Calu3 (cell line): Measurements from ENCODE around the gene CREB3L4. TPM values are rescaled to one million over a fixed set of nuclear protein-coding genes. Genes with fewer than 3 reads are reported as not detected.
A peak's percentile ranks its signal among the peaks of the same experiment; 100 is the strongest.

Source experiments
- BruUV-seq: library from RNA; stranded (reverse); fragments of 400-500 nt; replicated peaks from 2 replicates; lab custom pipeline; 2021; lab: Mats Ljungman, UMichigan
- CTCF ChIA-PET: fragments of 300-600 bp; sonication (Branson Sonifier 250); formaldehyde crosslinking; loops from one replicate; lab custom pipeline; 2022; ENCODE audit warnings: antibody characterized with exemption; lab: Charles Lee
- DNase-seq: peaks from one replicate; pipeline ENCODE4 v3.0.0; 2022
- H3K27ac Mint-ChIP-seq: one replicate; pipeline ENCODE4 v1.8.0; 2022; ENCODE audit warnings: mixed read lengths; ENCODE audit not compliant: unreplicated experiment
- H3K27me3 Mint-ChIP-seq: one replicate; pipeline ENCODE4 v1.8.0; 2022; ENCODE audit warnings: mixed read lengths; ENCODE audit not compliant: unreplicated experiment
- H3K36me3 Mint-ChIP-seq: one replicate; pipeline ENCODE4 v1.8.0; 2022; ENCODE audit warnings: mild to moderate bottlenecking, moderate library complexity, mixed read lengths; ENCODE audit not compliant: insufficient read depth, unreplicated experiment
- H3K4me1 Mint-ChIP-seq: one replicate; pipeline ENCODE4 v1.8.0; 2022; ENCODE audit warnings: mild to moderate bottlenecking, low read depth, mixed read lengths; ENCODE audit not compliant: unreplicated experiment
- H3K4me3 Mint-ChIP-seq: one replicate; pipeline ENCODE4 v1.8.0; 2022; ENCODE audit warnings: mild to moderate bottlenecking, low read depth, moderate library complexity, mixed read lengths; ENCODE audit not compliant: unreplicated experiment
- H3K9me3 Mint-ChIP-seq: one replicate; pipeline ENCODE4 v1.8.0; 2022; ENCODE audit warnings: low read depth, mixed read lengths; ENCODE audit not compliant: unreplicated experiment
- intact Hi-C: fragments of 100-400 bp; cut with micrococcal nuclease; formaldehyde crosslinking; loops from one replicate; pipeline ENCODE4 v1.10.0; 2022; ENCODE audit not compliant: unreplicated experiment
- total RNA-seq: library from RNA; stranded (reverse); gene quantifications from 2 replicates; pipeline ENCODE4 v1.2.3, GENCODE V29; 2022
- TF ChIP-seq, protein P1 (sequence below): fragments of 200-600 bp; IDR thresholded peaks from one replicate; pipeline ENCODE4 v1.8.0; 2022; ENCODE audit warnings: antibody characterized with exemption; ENCODE audit not compliant: unreplicated experiment

Gene CREB3L4
- total RNA-seq, 1 experiment from 2014 or later, result 26.5 TPM

DNA sequence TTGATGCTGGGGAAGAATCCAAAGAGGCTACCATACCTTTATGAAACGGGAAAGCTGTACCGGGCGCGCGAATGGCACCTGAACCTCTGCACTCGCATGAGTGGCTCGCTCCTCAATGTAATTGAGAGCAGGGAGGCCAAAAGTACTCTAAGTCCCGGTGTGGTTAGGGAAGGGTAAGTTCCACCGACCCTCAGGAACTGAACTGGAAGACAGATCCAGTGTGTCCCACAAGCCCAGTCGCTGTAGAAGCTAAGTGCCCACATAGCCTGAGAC lies 46.0 kb upstream of the CREB3L4 start:
- Mint-ChIP-seq H3K4me1 (peaks cover 33% of the 10 kb centered on the region), H3K27ac (peak overlapping the region; percentile 91), H3K27me3 (no peaks in the 10 kb centered on the region), H3K36me3 (peaks cover 37% of the 10 kb centered on the region), H3K4me3 (peak overlapping the region; percentile 74), H3K9me3 (no peaks in the 10 kb centered on the region)
- TSS peak; percentile 31 for BruUV-seq
- intact Hi-C loops, result loop anchor here (2.0 to 5.0 kb wide), 2 partner anchors 65 to 99 kb away; partner anchors contain the start of gene RAB13
- CTCF ChIA-PET, result interaction anchor here (0.7 to 2.3 kb wide), 5 partner anchors 25 to 1037 kb away, joined by 3 to 11 read pairs (median 3); partner anchors contain the start of genes DENND4B, RAB13 and RPS27
- no peak for DNase-seq
- TF ChIP-seq, protein P1, sequence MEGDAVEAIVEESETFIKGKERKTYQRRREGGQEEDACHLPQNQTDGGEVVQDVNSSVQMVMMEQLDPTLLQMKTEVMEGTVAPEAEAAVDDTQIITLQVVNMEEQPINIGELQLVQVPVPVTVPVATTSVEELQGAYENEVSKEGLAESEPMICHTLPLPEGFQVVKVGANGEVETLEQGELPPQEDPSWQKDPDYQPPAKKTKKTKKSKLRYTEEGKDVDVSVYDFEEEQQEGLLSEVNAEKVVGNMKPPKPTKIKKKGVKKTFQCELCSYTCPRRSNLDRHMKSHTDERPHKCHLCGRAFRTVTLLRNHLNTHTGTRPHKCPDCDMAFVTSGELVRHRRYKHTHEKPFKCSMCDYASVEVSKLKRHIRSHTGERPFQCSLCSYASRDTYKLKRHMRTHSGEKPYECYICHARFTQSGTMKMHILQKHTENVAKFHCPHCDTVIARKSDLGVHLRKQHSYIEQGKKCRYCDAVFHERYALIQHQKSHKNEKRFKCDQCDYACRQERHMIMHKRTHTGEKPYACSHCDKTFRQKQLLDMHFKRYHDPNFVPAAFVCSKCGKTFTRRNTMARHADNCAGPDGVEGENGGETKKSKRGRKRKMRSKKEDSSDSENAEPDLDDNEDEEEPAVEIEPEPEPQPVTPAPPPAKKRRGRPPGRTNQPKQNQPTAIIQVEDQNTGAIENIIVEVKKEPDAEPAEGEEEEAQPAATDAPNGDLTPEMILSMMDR, result no peak

DNA sequence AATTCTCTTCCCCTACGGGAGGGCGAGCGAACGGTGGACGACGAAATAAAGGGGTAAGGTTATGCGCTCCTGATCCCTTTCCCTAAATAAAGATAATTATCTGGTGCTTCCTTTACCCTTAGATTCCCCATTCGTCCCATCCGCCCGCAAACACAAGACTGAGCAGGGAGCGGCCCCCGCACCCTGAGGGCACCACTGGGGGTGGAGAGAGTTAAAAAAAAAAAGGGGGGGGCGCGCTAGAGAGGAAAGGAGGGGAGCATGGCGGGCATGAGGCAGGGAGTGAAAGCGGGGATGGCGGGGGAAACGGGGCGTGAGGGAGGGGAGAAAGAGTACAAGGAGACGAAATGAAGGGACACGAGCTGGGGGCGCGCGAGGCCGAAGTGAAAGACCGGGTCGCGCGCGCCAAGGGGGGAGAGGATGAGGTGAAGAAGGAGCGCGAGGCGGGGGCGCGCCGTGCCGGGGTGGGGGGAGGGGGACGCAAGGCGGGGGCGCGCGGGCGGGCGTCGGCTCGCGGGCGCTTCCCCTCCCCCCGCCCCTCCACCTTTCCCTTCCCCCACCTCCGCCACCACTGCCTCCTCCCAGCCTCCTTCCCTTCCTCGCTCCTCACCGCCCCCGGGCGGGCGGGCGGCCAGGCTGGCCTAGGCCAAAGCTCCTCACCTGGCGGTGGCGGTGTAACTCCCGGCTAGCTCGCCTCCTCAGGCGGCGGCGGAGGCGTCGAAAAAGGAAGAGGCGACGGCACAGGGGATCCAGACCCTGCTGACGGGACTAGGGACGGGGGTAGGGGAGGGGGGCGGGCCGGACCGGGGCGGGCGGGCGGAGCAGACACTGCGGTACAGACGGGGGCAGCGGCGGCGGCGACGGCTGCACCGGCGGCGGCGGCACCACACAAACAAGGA lies 45.4 kb upstream of the CREB3L4 start:
- no TSS peak for BruUV-seq
- intact Hi-C loops, result loop anchor here (5.0 kb wide), 1 partner anchor 100 kb away; no protein-coding TSS in a partner anchor
- CTCF ChIA-PET, result interaction anchor here (0.5 to 2.3 kb wide), 8 partner anchors 23 to 1037 kb away, joined by 3 to 11 read pairs (median 3); partner anchors contain the start of genes DENND4B, RAB13, RPS27 and SLC39A1
- TF ChIP-seq, protein P1, result no peak
- Mint-ChIP-seq H3K4me1 (peaks cover 33% of the 10 kb centered on the region), H3K27ac (peak overlapping the region; percentile 91), H3K9me3 (no peaks in the 10 kb centered on the region), H3K36me3 (peaks cover 37% of the 10 kb centered on the region), H3K27me3 (no peaks in the 10 kb centered on the region), H3K4me3 (peak overlapping the region; percentile 74)
- peak; percentile 78 for DNase-seq

DNA sequence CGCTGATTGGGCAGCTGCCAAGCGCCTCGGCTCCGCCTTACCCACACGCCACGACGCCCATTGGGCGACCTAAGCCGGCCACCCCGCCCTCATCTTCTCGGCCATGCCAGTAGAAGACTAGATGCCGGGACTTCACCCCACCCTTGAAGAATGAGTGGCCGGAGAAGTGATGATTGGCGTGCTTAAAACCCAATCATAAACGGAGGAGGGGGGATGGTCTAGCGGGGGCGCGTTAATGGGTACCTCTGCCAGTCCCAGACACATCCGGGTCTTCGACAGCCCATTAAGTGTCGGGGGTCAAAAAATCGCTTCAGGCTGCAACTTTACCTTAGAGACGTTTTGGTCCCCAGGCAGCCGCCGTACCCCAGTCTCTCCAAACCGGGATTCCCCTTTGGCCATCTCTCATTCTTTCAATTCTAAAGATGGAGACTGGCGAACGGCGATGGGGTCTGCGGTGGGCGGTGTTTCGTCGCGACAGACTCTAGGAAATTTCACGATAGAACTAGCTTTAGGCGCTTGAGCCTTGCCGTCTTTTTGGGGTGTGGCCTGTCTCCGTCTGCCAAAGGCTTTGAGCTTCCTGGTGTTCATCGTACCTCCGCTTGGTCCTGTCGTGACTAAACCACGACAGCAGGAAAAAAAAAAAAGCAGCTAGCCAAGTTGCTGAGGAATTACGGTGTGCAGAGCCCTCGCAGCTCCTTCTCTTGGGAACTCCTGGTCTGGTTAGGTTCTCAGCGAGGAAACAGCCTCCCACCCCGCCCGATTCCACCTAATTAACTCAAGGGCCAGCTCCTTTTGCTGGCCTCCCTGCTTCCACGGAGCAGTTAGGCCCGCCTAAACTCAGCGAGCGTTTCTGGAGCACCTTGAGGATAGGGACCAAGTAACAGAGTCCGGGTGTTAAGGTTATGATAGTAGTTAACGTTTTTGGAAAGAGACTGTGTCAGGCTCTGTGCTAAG lies 44.5 kb upstream of the CREB3L4 start, which contains the start of gene GATAD2B:
Gene GATAD2B, minus strand, starts transcription at position 1 of the 954 bp plus-strand sequence. CDS start 94,625 bp downstream, outside the sequence.
- TF ChIP-seq, protein P1, result no peak
- DNase-seq, result peak; percentile 100
- H3K27me3 Mint-ChIP-seq, result no peaks in the 10 kb centered on the region
- no peaks in the 10 kb centered on the region for H3K9me3 Mint-ChIP-seq
- H3K27ac Mint-ChIP-seq, result peak within 1 kb of the TSS; percentile 91
- CTCF ChIA-PET, result interaction anchor here (0.5 to 2.3 kb wide), 9 partner anchors 22 to 288 kb away, joined by 3 to 11 read pairs (median 4); partner anchors contain the start of genes DENND4B, RAB13, RPS27 and SLC39A1
- H3K4me3 Mint-ChIP-seq, result peak within 1 kb of the TSS; percentile 74
- H3K4me1 Mint-ChIP-seq, result peaks cover 25% of the 10 kb centered on the region
- H3K36me3 Mint-ChIP-seq, result peaks cover 37% of the 10 kb centered on the region
- intact Hi-C loops, result loop anchor here (5.0 kb wide), 1 partner anchor 101 kb away; no protein-coding TSS in a partner anchor
- BruUV-seq, result TSS peak; percentile 93

DNA sequence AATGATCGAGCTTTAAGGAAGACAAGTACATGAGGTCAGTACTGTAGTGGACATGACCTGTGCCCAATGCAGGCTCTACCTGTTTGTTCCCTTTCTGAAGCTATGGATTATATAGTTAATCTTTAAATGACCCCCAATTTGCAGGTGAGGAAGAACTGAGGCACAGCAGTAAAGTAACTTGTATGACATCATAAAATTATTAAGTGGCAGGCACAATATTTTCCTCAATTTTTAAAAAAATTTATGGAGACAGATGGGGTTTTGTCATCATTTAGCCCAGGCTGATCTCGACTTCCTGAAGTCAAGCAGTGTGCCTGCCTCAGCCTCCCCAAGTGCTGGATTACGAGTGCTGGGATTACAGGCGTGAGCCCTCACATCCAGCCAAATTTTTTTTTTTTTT lies 41.3 kb upstream of the CREB3L4 start:
- intact Hi-C loops, result no loop called here
- Mint-ChIP-seq H3K27me3 (no peaks in the 10 kb centered on the region), H3K9me3 (no peaks in the 10 kb centered on the region), H3K4me3 (no peak overlapping the region), H3K36me3 (peaks cover 38% of the 10 kb centered on the region), H3K4me1 (peaks cover 5% of the 10 kb centered on the region), H3K27ac (no peak overlapping the region)
- no TSS peak for BruUV-seq
- CTCF ChIA-PET, result interaction anchor here (0.7 kb wide), 1 partner anchor 92 kb away, joined by 6 read pairs; no protein-coding TSS in a partner anchor
- TF ChIP-seq, protein P1, result no peak
- DNase-seq, result no peak
